Tibial artery (tissue), 4 donors: Measurements from ENCODE around the gene KNDC1.

ENCODE experiments used
- DNase-seq, 2 donors: peaks; one replicate each; pipeline ENCODE4 v3.0.0-alpha.2; 2019
- H3K27ac ChIP-seq, 2 donors: fragments of 200-600 bp; sonication (generic) in 1 of 2; 1 replicate in 1 of 2; 2 replicates in 1 of 2; pipeline ENCODE4 v1.5.1; 2018 to 2019; ENCODE audit warnings: mild to moderate bottlenecking in 1 of 2
- H3K27me3 ChIP-seq, 2 donors: fragments of 200-600 bp; sonication (generic) in 1 of 2; one replicate each; pipeline versions ENCODE4 v1.5.1 to v1.6.0; 2016 to 2019
- H3K36me3 ChIP-seq, 3 donors: fragments of 200-600 bp; sonication (generic) in 2 of 3; one replicate each; pipeline ENCODE4 v1.5.1; 2016 to 2019; ENCODE audit warnings: mild to moderate bottlenecking in 2 of 3
- H3K4me1 ChIP-seq, 4 donors: fragments of 200-600 bp; sonication (generic) in 2 of 4; 1 replicate in 3 of 4; 2 replicates in 1 of 4; pipeline ENCODE4 v1.5.1; 2016 to 2019
- H3K4me3 ChIP-seq, 2 donors: fragments of 200-600 bp; sonication (generic) in 1 of 2; 1 replicate in 1 of 2; 2 replicates in 1 of 2; pipeline ENCODE4 v1.5.1; 2018 to 2019; ENCODE audit warnings: mild to moderate bottlenecking in 2 of 2
- H3K9me3 ChIP-seq, 3 donors: fragments of 200-600 bp; sonication (generic) in 1 of 3; one replicate each; pipeline ENCODE4 v1.5.1; 2016 to 2019
- CTCF ChIP-seq, 2 experiments: fragments of 200-600 bp in 1 of 2; fragments of 450-650 bp in 1 of 2; IDR thresholded peaks; one replicate each; pipeline ENCODE4 v1.5.1; 2017 to 2019; ENCODE audit warnings: antibody characterized with exemption in 2 of 2, mild to moderate bottlenecking in 1 of 2, moderate library complexity in 1 of 2
- intact Hi-C: fragments of 100-400 bp; cut with DNase I; formaldehyde crosslinking; loops from one replicate; pipeline ENCODE4 v1.15.0; 2023; ENCODE audit warnings: low total_unique reads

Gene KNDC1

GRCh38 chr10:133165556-133166503 is 5.8 kb downstream of the KNDC1 start:
- peaks cover 0 to 11% (median 9%) of the 10 kb centered on the region in 4 donors for H3K4me1 ChIP-seq
- TF ChIP-seq CTCF (IDR thresholded peaks at IDR 0.05) = no peak
- H3K4me3 ChIP-seq = no peak overlapping the region
- no peak overlapping the region for H3K27ac ChIP-seq
- peaks cover 0 to 80% of the 10 kb centered on the region in 2 donors for H3K27me3 ChIP-seq
- H3K9me3 ChIP-seq = no peaks in the 10 kb centered on the region
- intact Hi-C loops = no loop called here
- H3K36me3 ChIP-seq = no peaks in the 10 kb centered on the region
- DNase-seq = peak; percentile 0 to 59

- H3K9me3 ChIP-seq = no peaks in the 10 kb centered on the region
- TF ChIP-seq CTCF (IDR thresholded peaks at IDR 0.05) = no peak
These were observed 6.4 kb downstream of the KNDC1 start for GRCh38 chr10:133166504-133166827.

GRCh38 chr10:133166828-133167692 is 7.0 kb downstream of the KNDC1 start:
- intact Hi-C loops = no loop called here
- DNase-seq = peak; percentile 10 to 52
- Histone ChIP-seq H3K27ac (no peak overlapping the region), H3K4me3 (no peak overlapping the region), H3K27me3 (peaks cover 0 to 68% of the 10 kb centered on the region in 2 donors), H3K9me3 (no peaks in the 10 kb centered on the region), H3K36me3 (no peaks in the 10 kb centered on the region), H3K4me1 (no peaks in the 10 kb centered on the region)
- no peak for TF ChIP-seq CTCF (IDR thresholded peaks at IDR 0.05)

More at GRCh38 chr10:133166504-133166827, 6.4 kb downstream of the KNDC1 start:
- DNase-seq = peak; percentile 18 to 46
- Histone ChIP-seq H3K27me3 (peaks cover 0 to 74% of the 10 kb centered on the region in 2 donors), H3K4me3 (no peak overlapping the region), H3K4me1 (peaks cover 0 to 5% (median 2%) of the 10 kb centered on the region in 4 donors), H3K36me3 (no peaks in the 10 kb centered on the region), H3K27ac (no peak overlapping the region)
- intact Hi-C loops = no loop called here

- intact Hi-C loops = no loop called here
- TF ChIP-seq CTCF (IDR thresholded peaks at IDR 0.05) = no peak
- H3K27ac ChIP-seq = no peak overlapping the region
- peaks cover 0 to 59% of the 10 kb centered on the region in 2 donors for H3K27me3 ChIP-seq
- no peak overlapping the region for H3K4me3 ChIP-seq
- H3K4me1 ChIP-seq = no peaks in the 10 kb centered on the region
- DNase-seq = peak; percentile 7 to 52
- H3K36me3 ChIP-seq = no peaks in the 10 kb centered on the region
- H3K9me3 ChIP-seq = no peaks in the 10 kb centered on the region
These were observed 7.9 kb downstream of the KNDC1 start for GRCh38 chr10:133167693-133168616.

- no peak overlapping the region for H3K27ac ChIP-seq
- no peaks in the 10 kb centered on the region for H3K4me1 ChIP-seq
- H3K36me3 ChIP-seq = no peaks in the 10 kb centered on the region
- no peak for TF ChIP-seq CTCF (IDR thresholded peaks at IDR 0.05)
- H3K9me3 ChIP-seq = no peaks in the 10 kb centered on the region
- H3K27me3 ChIP-seq = peaks cover 0 to 55% of the 10 kb centered on the region in 2 donors
- DNase-seq = peak in 1 of 2 donors; percentile 56
- intact Hi-C loops = no loop called here
- no peak overlapping the region for H3K4me3 ChIP-seq
These were observed 8.6 kb downstream of the KNDC1 start for GRCh38 chr10:133168617-133169031.
